Large intestine (tissue), 3 donors: Measurements from ENCODE around the gene COL1A2. TPM values are rescaled to one million over a fixed set of nuclear protein-coding genes. Genes with fewer than 3 reads are reported as not detected.

Experiments
- DNase-seq, 2 donors: peaks; one replicate each; pipeline versions ENCODE4 v3.0.0 to v3.0.0-alpha.2; 2013
- H3K27ac ChIP-seq: one replicate; pipeline ENCODE4 v1.5.1; 2013; ENCODE audit warnings: low read length
- H3K27me3 ChIP-seq: 2 replicates; pipeline ENCODE4 v1.6.1; 2013; ENCODE audit warnings: low read length; ENCODE audit not compliant: control insufficient read depth, insufficient read depth
- H3K36me3 ChIP-seq: 2 replicates; pipeline ENCODE4 v1.6.1; 2013; ENCODE audit warnings: low read length; ENCODE audit not compliant: control insufficient read depth, insufficient read depth
- H3K4me1 ChIP-seq: one replicate; pipeline ENCODE4 v1.6.1; 2013; ENCODE audit warnings: low read length; ENCODE audit not compliant: control insufficient read depth, insufficient read depth
- H3K4me3 ChIP-seq: one replicate; pipeline ENCODE4 v1.5.1; 2013; ENCODE audit warnings: low read length
- H3K9me3 ChIP-seq: one replicate; pipeline ENCODE4 v1.6.1; 2013; ENCODE audit warnings: mild to moderate bottlenecking, low read depth, low read length, moderate library complexity; ENCODE audit not compliant: control insufficient read depth
- WGBS: methylation state at CpG from one replicate; pipeline ENCODE4 v1.1.5; 2013; ENCODE audit warnings: low lambda C conversion rate; ENCODE audit not compliant: insufficient coverage; 5-methylcytosine and 5-hydroxymethylcytosine counted together
- polyA plus RNA-seq: library from polyadenylated mRNA; unstranded; fragments of 120-200 nt; gene quantifications from one replicate; pipeline ENCODE4 v1.2.1, GENCODE V29; 2013

The COL1A2 gene
- polyA plus RNA-seq, 1 donor, result 532 TPM

- no peaks in the 10 kb centered on the region for H3K27me3 ChIP-seq
- no peak overlapping the region for H3K4me3 ChIP-seq
- H3K9me3 ChIP-seq, result no peaks in the 10 kb centered on the region
- WGBS, result no CpG with 5 or more reads among the region's 1 CpG
- no peak for DNase-seq
- H3K4me1 ChIP-seq, result no peaks in the 10 kb centered on the region
- H3K36me3 ChIP-seq, result peaks cover 24% of the 10 kb centered on the region
- no peak overlapping the region for H3K27ac ChIP-seq
Observed at GRCh38 chr7:94403546-94403945, 8.9 kb downstream of the COL1A2 start.

- Histone ChIP-seq H3K4me1 (no peaks in the 10 kb centered on the region), H3K36me3 (peaks cover 31% of the 10 kb centered on the region), H3K9me3 (peaks cover 2% of the 10 kb centered on the region), H3K27me3 (no peaks in the 10 kb centered on the region), H3K27ac (no peak overlapping the region), H3K4me3 (no peak overlapping the region)
- WGBS, result 40% methylated on average over 1 of the region's 1 CpG
- DNase-seq, result no peak
Observed at GRCh38 chr7:94405506-94405905, 10.8 kb downstream of the COL1A2 start.

GRCh38 chr7:94406696-94407095, 12.0 kb downstream of the COL1A2 start:
- no peak overlapping the region for H3K27ac ChIP-seq
- no peaks in the 10 kb centered on the region for H3K4me1 ChIP-seq
- H3K27me3 ChIP-seq, result no peaks in the 10 kb centered on the region
- H3K36me3 ChIP-seq, result peaks cover 27% of the 10 kb centered on the region
- no peak overlapping the region for H3K4me3 ChIP-seq
- peaks cover 2% of the 10 kb centered on the region for H3K9me3 ChIP-seq
- DNase-seq, result no peak
- 70% methylated on average over 2 of the region's 6 CpGs for WGBS

- Histone ChIP-seq H3K27ac (no peak overlapping the region), H3K9me3 (peaks cover 4% of the 10 kb centered on the region), H3K4me1 (no peaks in the 10 kb centered on the region), H3K27me3 (no peaks in the 10 kb centered on the region), H3K36me3 (peaks cover 36% of the 10 kb centered on the region), H3K4me3 (no peak overlapping the region)
- WGBS, result 100% methylated on average over 1 of the region's 15 CpGs
- DNase-seq, result no peak
Observed at GRCh38 chr7:94409200-94409948, 14.7 kb downstream of the COL1A2 start.

- Histone ChIP-seq H3K9me3 (peaks cover 4% of the 10 kb centered on the region), H3K36me3 (peaks cover 33% of the 10 kb centered on the region), H3K4me1 (no peaks in the 10 kb centered on the region), H3K27me3 (no peaks in the 10 kb centered on the region), H3K4me3 (no peak overlapping the region), H3K27ac (no peak overlapping the region)
- no CpG with 5 or more reads among the region's 6 CpGs for WGBS
- DNase-seq, result no peak
Observed at GRCh38 chr7:94410413-94411187, 15.9 kb downstream of the COL1A2 start.

- Histone ChIP-seq H3K9me3 (peaks cover 4% of the 10 kb centered on the region), H3K4me1 (no peaks in the 10 kb centered on the region), H3K36me3 (peaks cover 31% of the 10 kb centered on the region), H3K27ac (no peak overlapping the region), H3K4me3 (no peak overlapping the region), H3K27me3 (no peaks in the 10 kb centered on the region)
- DNase-seq, result no peak
Observed at GRCh38 chr7:94411188-94411466, 16.4 kb downstream of the COL1A2 start.

- WGBS, result 76% methylated on average over 3 of the region's 3 CpGs
- H3K4me1 ChIP-seq, result no peaks in the 10 kb centered on the region
- peaks cover 36% of the 10 kb centered on the region for H3K36me3 ChIP-seq
- peaks cover 4% of the 10 kb centered on the region for H3K9me3 ChIP-seq
- DNase-seq, result no peak
- H3K27ac ChIP-seq, result no peak overlapping the region
- no peaks in the 10 kb centered on the region for H3K27me3 ChIP-seq
- no peak overlapping the region for H3K4me3 ChIP-seq
Observed at GRCh38 chr7:94412762-94413322, 18.1 kb downstream of the COL1A2 start.

- no peak for DNase-seq
- Histone ChIP-seq H3K36me3 (peaks cover 34% of the 10 kb centered on the region), H3K27me3 (no peaks in the 10 kb centered on the region), H3K4me3 (no peak overlapping the region), H3K27ac (no peak overlapping the region), H3K9me3 (peaks cover 3% of the 10 kb centered on the region), H3K4me1 (no peaks in the 10 kb centered on the region)
- 94% methylated on average over 2 of the region's 2 CpGs for WGBS
Observed at GRCh38 chr7:94414481-94414880, 19.8 kb downstream of the COL1A2 start.

GRCh38 chr7:94414980-94415379, 20.3 kb downstream of the COL1A2 start:
- no peak overlapping the region for H3K4me3 ChIP-seq
- peaks cover 2% of the 10 kb centered on the region for H3K9me3 ChIP-seq
- H3K27ac ChIP-seq, result no peak overlapping the region
- peaks cover 32% of the 10 kb centered on the region for H3K36me3 ChIP-seq
- no peaks in the 10 kb centered on the region for H3K27me3 ChIP-seq
- H3K4me1 ChIP-seq, result no peaks in the 10 kb centered on the region
- DNase-seq, result no peak

GRCh38 chr7:94417306-94417705, 22.6 kb downstream of the COL1A2 start:
- Histone ChIP-seq H3K36me3 (peaks cover 36% of the 10 kb centered on the region), H3K4me1 (no peaks in the 10 kb centered on the region), H3K4me3 (no peak overlapping the region), H3K27me3 (no peaks in the 10 kb centered on the region), H3K9me3 (peaks cover 6% of the 10 kb centered on the region), H3K27ac (no peak overlapping the region)
- WGBS, result 100% methylated on average over 1 of the region's 1 CpG
- no peak for DNase-seq
